NCI-H1436 treated with DMSO at 0.1 percent for 48 hours (cell line): ENCODE data around the gene MPP7.

ENCODE experiments used
- DNase-seq: peaks from one replicate; lab custom pipeline; 2025; lab: John Stamatoyannopoulos, UW

MPP7 gene

GRCh38 chr10:28269842-28270456, 32.9 kb downstream of the MPP7 start:
- DNase-seq: no peak

DNA sequence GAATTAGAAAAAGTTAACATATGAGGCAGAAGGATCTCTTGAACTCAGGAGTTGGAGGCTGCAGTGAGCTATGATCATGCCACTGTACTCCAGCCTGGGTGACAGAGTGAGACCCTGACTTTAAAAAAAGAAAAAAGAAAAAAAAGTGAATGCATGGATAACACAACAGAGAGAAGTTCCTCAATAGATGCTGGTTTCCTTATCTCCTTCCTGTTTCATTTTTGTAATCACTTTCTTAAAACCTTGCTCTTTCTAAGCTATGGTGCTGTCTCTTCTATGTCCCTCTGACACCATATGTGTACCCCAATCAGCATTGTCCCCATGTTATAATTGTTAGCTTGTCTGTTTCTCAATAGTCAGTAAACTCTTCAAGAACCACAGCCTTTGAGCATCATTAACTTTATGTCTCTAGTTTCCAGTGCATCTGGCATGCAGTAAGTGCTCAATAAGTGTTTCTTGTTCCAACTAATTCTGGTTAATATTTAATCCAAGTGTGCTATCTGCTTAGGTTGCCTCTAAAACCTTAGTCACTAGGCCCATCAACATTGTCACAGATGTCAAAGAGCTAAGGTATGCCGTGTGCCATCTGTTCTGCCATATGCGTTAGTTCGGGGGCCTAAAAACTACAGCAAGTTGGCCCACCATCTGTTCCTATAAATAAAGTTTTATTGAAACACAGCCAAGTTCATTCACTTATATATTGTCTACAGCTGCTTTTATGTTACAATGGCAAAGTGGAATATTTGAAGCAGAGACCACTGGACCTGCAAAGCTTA, 36.2 kb downstream of the MPP7 start:
- no peak for DNase-seq

GRCh38 chr10:28263136-28263857, 39.6 kb downstream of the MPP7 start:
- DNase-seq: no peak

DNA sequence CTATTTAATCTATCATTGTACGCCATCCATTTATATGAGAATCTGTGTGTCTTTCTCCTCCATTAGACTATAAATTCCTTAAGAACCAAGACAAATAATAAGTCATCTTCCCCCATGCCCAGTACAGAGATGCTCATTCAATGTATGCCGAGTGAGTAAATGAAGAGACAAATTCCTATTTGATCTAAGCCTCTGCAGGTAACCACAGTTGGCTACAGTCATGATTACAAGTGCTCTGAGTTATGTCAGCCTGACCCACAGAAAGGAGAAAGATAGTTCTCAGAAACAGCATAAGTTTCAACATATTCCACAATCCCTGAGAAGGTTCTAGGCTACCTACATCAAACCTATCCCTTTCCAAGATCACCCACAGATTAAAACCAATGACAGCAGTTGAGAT, 46.1 kb downstream of the MPP7 start:
- no peak for DNase-seq

DNA sequence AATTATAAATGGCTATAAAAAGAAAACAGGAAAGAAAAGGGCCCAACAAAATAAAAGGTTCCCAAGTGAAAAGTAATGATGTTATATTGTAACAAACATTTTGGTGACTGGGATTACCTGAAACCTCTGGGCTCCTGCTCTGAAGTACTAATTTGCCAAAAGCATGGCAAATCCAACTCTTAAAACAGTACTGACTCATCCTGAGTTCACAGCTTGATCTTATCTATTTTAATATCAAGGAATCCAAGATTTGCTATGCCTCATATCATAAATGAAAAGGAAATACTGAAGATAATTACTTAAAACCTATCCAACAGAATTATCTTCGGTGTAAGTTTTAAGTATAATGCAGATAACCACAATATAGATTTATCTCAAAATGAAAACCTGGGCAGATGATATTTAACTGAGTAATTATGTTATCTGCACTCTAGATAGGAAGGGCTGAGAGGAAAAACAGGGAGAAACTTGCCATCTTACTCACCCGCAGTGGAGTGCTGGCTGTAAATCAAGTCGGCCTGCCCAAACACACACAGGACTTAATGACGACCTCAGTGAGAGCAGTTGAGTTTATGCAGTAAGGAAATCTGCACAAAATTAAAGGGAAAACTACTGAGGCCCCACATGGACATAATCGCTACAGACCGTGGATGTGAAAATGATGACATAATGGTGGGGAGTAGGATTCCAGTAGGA, 48.4 kb downstream of the MPP7 start:
- DNase-seq: no peak

GRCh38 chr10:28253169-28253785, 49.6 kb downstream of the MPP7 start:
- DNase-seq: no peak
